Caco-2 (cell line): ENCODE data around the gene CPLX4. TPM values are rescaled to one million over a fixed set of nuclear protein-coding genes. Genes with fewer than 3 reads are reported as not detected.
"Not testable (repeated sequence)": the region's sequence is repeated elsewhere in the genome, so short reads cannot be mapped to it uniquely, and the experiment has no call there.

ENCODE experiments used
- BruUV-seq: library from RNA; stranded (reverse); fragments of 400-500 nt; replicated peaks from 2 replicates; lab custom pipeline; 2021; lab: Mats Ljungman, UMichigan
- CTCF ChIA-PET: fragments of 300-600 bp; sonication (Branson Sonifier 250); formaldehyde crosslinking; loops from one replicate; lab custom pipeline; 2022; ENCODE audit warnings: antibody characterized with exemption; lab: Charles Lee
- POLR2A ChIA-PET: fragments of 300-600 bp; sonication (Branson Sonifier 250); formaldehyde crosslinking; loops from one replicate; lab custom pipeline; 2022; ENCODE audit warnings: antibody characterized with exemption; lab: Charles Lee
- DNase-seq, 2 experiments: peaks; one replicate each; pipeline versions ENCODE4 v3.0.0 to v3.0.0-alpha.2; 2020 to 2022
- H3K27me3 ChIP-seq: replicated peaks from 2 replicates; pipeline ENCODE4 v1.6.0; 2011; ENCODE audit warnings: low read length; ENCODE audit not compliant: control insufficient read depth, insufficient read depth
- H3K36me3 ChIP-seq: 2 replicates; pipeline ENCODE4 v1.5.1; 2011; ENCODE audit warnings: low read length; ENCODE audit not compliant: control insufficient read depth, insufficient read depth
- H3K4me1 ChIP-seq: fragments of 250-450 bp; sonication (Bioruptor Pico); 2 replicates; pipeline ENCODE4 v1.5.1; 2020; ENCODE audit warnings: mild to moderate bottlenecking
- H3K4me3 ChIP-seq: 2 replicates; pipeline ENCODE4 v1.5.1; 2011; ENCODE audit warnings: low read depth, mild to moderate bottlenecking, control low read depth, low read length
- H3K9me3 ChIP-seq: fragments of 250-450 bp; sonication (Bioruptor Pico); 2 replicates; pipeline ENCODE4 v1.5.1; 2020; ENCODE audit warnings: mild to moderate bottlenecking, moderate library complexity
- H3K27ac Mint-ChIP-seq: one replicate; pipeline ENCODE4 v1.8.0; 2022; ENCODE audit warnings: mixed read lengths; ENCODE audit not compliant: unreplicated experiment
- H3K27me3 Mint-ChIP-seq: one replicate; pipeline ENCODE4 v1.8.0; 2022; ENCODE audit warnings: mixed read lengths; ENCODE audit not compliant: insufficient read depth, unreplicated experiment
- H3K36me3 Mint-ChIP-seq: one replicate; pipeline ENCODE4 v1.8.0; 2022; ENCODE audit warnings: mild to moderate bottlenecking, mixed read lengths; ENCODE audit not compliant: insufficient read depth, unreplicated experiment
- H3K4me1 Mint-ChIP-seq: one replicate; pipeline ENCODE4 v1.8.0; 2022; ENCODE audit warnings: low read depth, mixed read lengths; ENCODE audit not compliant: unreplicated experiment
- H3K4me3 Mint-ChIP-seq: one replicate; pipeline ENCODE4 v1.8.0; 2022; ENCODE audit warnings: mild to moderate bottlenecking, moderate library complexity, mixed read lengths; ENCODE audit not compliant: unreplicated experiment
- H3K9me3 Mint-ChIP-seq: one replicate; pipeline ENCODE4 v1.8.0; 2022; ENCODE audit warnings: mixed read lengths; ENCODE audit not compliant: unreplicated experiment
- CTCF ChIP-seq, 2 experiments: fragments of 200-600 bp in 1 of 2; IDR thresholded peaks; 1 replicate in 1 of 2; 2 replicates in 1 of 2; pipeline versions ENCODE4 v1.5.1 to v1.8.0; 2011 to 2022; ENCODE audit warnings: antibody characterized with exemption in 1 of 2, control low read depth in 1 of 2, inconsistent platforms in 1 of 2, low read depth in 1 of 2, low read length in 1 of 2, mild to moderate bottlenecking in 1 of 2, moderate library complexity in 1 of 2; ENCODE audit not compliant: insufficient read depth in 1 of 2, severe bottlenecking in 1 of 2, unreplicated experiment in 1 of 2
- intact Hi-C: fragments of 100-400 bp; cut with micrococcal nuclease; formaldehyde crosslinking; loops from one replicate; pipeline ENCODE4 v1.10.0; 2022; ENCODE audit not compliant: unreplicated experiment
- total RNA-seq: library from RNA; stranded (reverse); gene quantifications from 2 replicates; pipeline ENCODE4 v1.2.3, GENCODE V29; 2022

CPLX4 gene
- total RNA-seq, 1 experiment from 2014 or later: not detected

GRCh38 chr18:59255491-59255890, 63.0 kb downstream of the CPLX4 start:
- H3K27me3 ChIP-seq, H3K4me3 ChIP-seq, H3K9me3 Mint-ChIP-seq, BruUV-seq, H3K4me1 Mint-ChIP-seq, DNase-seq, intact Hi-C loops, POLR2A ChIA-PET, H3K4me3 Mint-ChIP-seq, H3K27me3 Mint-ChIP-seq, H3K36me3 Mint-ChIP-seq, H3K9me3 ChIP-seq, H3K36me3 ChIP-seq, CTCF ChIA-PET, H3K4me1 ChIP-seq, H3K27ac Mint-ChIP-seq: not testable (repeated sequence)

- no TSS peak for BruUV-seq
- peak in 1 of 2 experiments; percentile 45 for DNase-seq
These were observed 69.2 kb downstream of the CPLX4 start for GRCh38 chr18:59249199-59249774.

GRCh38 chr18:59246796-59247195, 71.7 kb downstream of the CPLX4 start:
- H3K36me3 ChIP-seq: no peaks in the 10 kb centered on the region
- Mint-ChIP-seq H3K36me3 (no peaks in the 10 kb centered on the region), H3K27me3 (peaks cover 12% of the 10 kb centered on the region), H3K9me3 (no peaks in the 10 kb centered on the region), H3K4me3 (no peak overlapping the region), H3K27ac (no peak overlapping the region), H3K4me1 (peaks cover 5% of the 10 kb centered on the region)
- BruUV-seq: no TSS peak
- H3K4me3 ChIP-seq: no peak overlapping the region
- H3K9me3 ChIP-seq: no peaks in the 10 kb centered on the region
- POLR2A ChIA-PET: no interaction called here
- TF ChIP-seq CTCF (IDR thresholded peaks at IDR 0.05; ENCODE audit: insufficient read depth in 1 of 2, low read depth in 1 of 2, low read length in 1 of 2, severe bottlenecking in 1 of 2, unreplicated experiment in 1 of 2): no peak
- no peak for DNase-seq
- no peaks in the 10 kb centered on the region for H3K27me3 ChIP-seq
- no peaks in the 10 kb centered on the region for H3K4me1 ChIP-seq
- intact Hi-C loops: loop anchor here (5.0 kb wide), 1 partner anchor 156 kb away; no protein-coding TSS in a partner anchor
- CTCF ChIA-PET: no interaction called here

More at GRCh38 chr18:59249199-59249774, 69.2 kb downstream of the CPLX4 start:
- no peaks in the 10 kb centered on the region for H3K36me3 ChIP-seq
- H3K27ac Mint-ChIP-seq: peak overlapping the region; percentile 60
- H3K27me3 Mint-ChIP-seq: peaks cover 14% of the 10 kb centered on the region
- no peaks in the 10 kb centered on the region for H3K9me3 Mint-ChIP-seq
- no peak overlapping the region for H3K4me3 Mint-ChIP-seq
- POLR2A ChIA-PET: no interaction called here
- H3K4me1 Mint-ChIP-seq: peaks cover 5% of the 10 kb centered on the region
- intact Hi-C loops: loop anchor here (1.0 to 5.0 kb wide), 2 partner anchors 59 to 153 kb away; no protein-coding TSS in a partner anchor
- no peak overlapping the region for H3K4me3 ChIP-seq
- no peaks in the 10 kb centered on the region for H3K9me3 ChIP-seq
- no peaks in the 10 kb centered on the region for H3K36me3 Mint-ChIP-seq
- TF ChIP-seq CTCF (IDR thresholded peaks at IDR 0.05; ENCODE audit: insufficient read depth in 1 of 2, low read depth in 1 of 2, low read length in 1 of 2, severe bottlenecking in 1 of 2, unreplicated experiment in 1 of 2): peak; percentile 45 to 61
- H3K27me3 ChIP-seq: no peaks in the 10 kb centered on the region
- no peaks in the 10 kb centered on the region for H3K4me1 ChIP-seq
- CTCF ChIA-PET: interaction anchor here (1.2 to 1.7 kb wide), 2 partner anchors 9 to 20 kb away, joined by 3 to 6 read pairs; no protein-coding TSS in a partner anchor

Other genes with a start within 250 kb of the CPLX4 start
- 32.3 and 36.1 TPM in 2 replicates for gene SEC11C, start 178.8 kb downstream of the CPLX4 start, total RNA-seq
- not detected in 2 replicates for gene GRP, start 98.5 kb downstream of the CPLX4 start, total RNA-seq
- not detected in 2 replicates for gene RAX, start 45.2 kb downstream of the CPLX4 start, total RNA-seq
- gene LMAN1, start 40.6 kb upstream of the CPLX4 start, total RNA-seq: 40.6 and 41.7 TPM in 2 replicates